Smooth muscle cell (in vitro differentiated cells): Measurements from ENCODE around the gene ARL16. TPM values are rescaled to one million over a fixed set of nuclear protein-coding genes. Genes with fewer than 3 reads are reported as not detected.

ENCODE experiments used
- DNase-seq: peaks from one replicate; lab custom pipeline; 2025; ENCODE audit not compliant: unreplicated experiment; lab: John Stamatoyannopoulos, UW
- H2AFZ ChIP-seq: fragments of 200-600 bp; sonication (generic); 2 replicates; pipeline ENCODE4 v1.6.0; 2016; ENCODE audit warnings: antibody characterized with exemption, low read depth, mild to moderate bottlenecking
- H3F3A ChIP-seq: fragments of 200-600 bp; sonication (generic); 2 replicates; pipeline ENCODE4 v1.6.0; 2017; ENCODE audit warnings: antibody characterized with exemption, low read depth
- H3K27ac ChIP-seq: fragments of 200-600 bp; sonication (generic); 2 replicates; pipeline ENCODE4 v1.5.1; 2016; ENCODE audit warnings: low read depth, mild to moderate bottlenecking
- H3K27me3 ChIP-seq: fragments of 200-600 bp; sonication (generic); 2 replicates; pipeline ENCODE4 v1.6.1; 2016; ENCODE audit warnings: low read depth, mild to moderate bottlenecking
- H3K36me3 ChIP-seq: fragments of 200-600 bp; sonication (generic); 2 replicates; pipeline ENCODE4 v1.5.1; 2016; ENCODE audit warnings: low read depth
- H3K4me1 ChIP-seq: fragments of 200-600 bp; sonication (generic); 2 replicates; pipeline ENCODE4 v1.5.1; 2016; ENCODE audit warnings: low read depth
- H3K4me2 ChIP-seq: fragments of 200-600 bp; sonication (generic); 2 replicates; pipeline ENCODE4 v1.6.0; 2016; ENCODE audit warnings: mild to moderate bottlenecking
- H3K4me3 ChIP-seq: fragments of 200-600 bp; sonication (generic); 2 replicates; pipeline ENCODE4 v1.5.1; 2016; ENCODE audit warnings: mild to moderate bottlenecking
- H3K79me2 ChIP-seq: fragments of 200-600 bp; sonication (generic); 2 replicates; pipeline ENCODE4 v1.6.0; 2016; ENCODE audit warnings: low read depth, mild to moderate bottlenecking
- H3K9ac ChIP-seq: fragments of 200-600 bp; sonication (generic); 2 replicates; pipeline ENCODE4 v1.6.0; 2016; ENCODE audit warnings: low read depth
- H3K9me3 ChIP-seq: fragments of 200-600 bp; sonication (generic); replicated peaks from 2 replicates; pipeline ENCODE4 v1.5.1; 2016; ENCODE audit warnings: low read depth
- H4K20me1 ChIP-seq: fragments of 200-600 bp; sonication (generic); 2 replicates; pipeline ENCODE4 v1.6.0; 2016; ENCODE audit warnings: low read depth
- CTCF ChIP-seq: fragments of 200-600 bp; sonication (generic); IDR thresholded peaks from 2 replicates; pipeline ENCODE4 v1.5.1; 2017; ENCODE audit warnings: borderline replicate concordance, mild to moderate bottlenecking, antibody characterized with exemption; ENCODE audit not compliant: insufficient read depth, poor library complexity, severe bottlenecking
- WGBS: methylation state at CpG from one replicate; pipeline ENCODE4 v1.1.7; 2016; ENCODE audit warnings: low lambda C conversion rate; 5-methylcytosine and 5-hydroxymethylcytosine counted together
- polyA plus RNA-seq: library from polyadenylated mRNA; unstranded; fragments of >200 nt; fragmentation: Nextera tagmentation; extraction: Ambion mirVana; gene quantifications from 2 replicates; pipeline ENCODE4 v1.2.1, GENCODE V29; 2016
- total RNA-seq: library from RNA; depleted of rRNA; stranded (reverse); fragments of >200 nt; gene quantifications from 2 replicates; pipeline ENCODE4 v1.2.3, GENCODE V29; 2014

Gene ARL16
- total and polyA plus RNA-seq, 2 experiments from 2014 or later = 22.3 to 62.1 TPM

GRCh38 chr17:81664051-81664470 lies 19.5 kb downstream of the ARL16 start:
- Histone ChIP-seq H3K27ac (no peak overlapping the region), H3K4me3 (no peak overlapping the region), H3K4me1 (peaks cover 8% of the 10 kb centered on the region), H3K4me2 (no peak overlapping the region), H4K20me1 (no peaks in the 10 kb centered on the region), H3K36me3 (no peaks in the 10 kb centered on the region), H3F3A (no peaks in the 10 kb centered on the region), H2AFZ (no peak overlapping the region), H3K9me3 (no peaks in the 10 kb centered on the region), H3K27me3 (no peaks in the 10 kb centered on the region), H3K9ac (no peak overlapping the region), H3K79me2 (peaks cover 26% of the 10 kb centered on the region)
- no peak for DNase-seq
- WGBS = 81% methylated on average over 7 of the region's 7 CpGs
- no peak for TF ChIP-seq CTCF

GRCh38 chr17:81662002-81662401 lies 21.6 kb downstream of the ARL16 start:
- DNase-seq = no peak
- Histone ChIP-seq H3K4me2 (no peak overlapping the region), H3F3A (no peaks in the 10 kb centered on the region), H4K20me1 (no peaks in the 10 kb centered on the region), H3K9ac (no peak overlapping the region), H3K36me3 (no peaks in the 10 kb centered on the region), H3K27me3 (no peaks in the 10 kb centered on the region), H2AFZ (no peak overlapping the region), H3K4me3 (no peak overlapping the region), H3K27ac (no peak overlapping the region), H3K4me1 (peaks cover under 1% of the 10 kb centered on the region), H3K79me2 (peaks cover 13% of the 10 kb centered on the region), H3K9me3 (no peaks in the 10 kb centered on the region)
- TF ChIP-seq CTCF = no peak
- WGBS = 96% methylated on average over 4 of the region's 4 CpGs

GRCh38 chr17:81660441-81660840 lies 23.2 kb downstream of the ARL16 start:
- Histone ChIP-seq H3K4me3 (no peak overlapping the region), H3K4me1 (no peaks in the 10 kb centered on the region), H3K79me2 (peaks cover 10% of the 10 kb centered on the region), H3K4me2 (no peak overlapping the region), H3K27me3 (no peaks in the 10 kb centered on the region), H2AFZ (no peak overlapping the region), H3K36me3 (no peaks in the 10 kb centered on the region), H3K9me3 (no peaks in the 10 kb centered on the region), H3K27ac (no peak overlapping the region), H3K9ac (no peak overlapping the region), H4K20me1 (no peaks in the 10 kb centered on the region), H3F3A (no peaks in the 10 kb centered on the region)
- no peak for TF ChIP-seq CTCF
- 94% methylated on average over 9 of the region's 9 CpGs for WGBS
- no peak for DNase-seq

GRCh38 chr17:81659038-81659437 lies 24.6 kb downstream of the ARL16 start:
- H3K9me3 ChIP-seq = no peaks in the 10 kb centered on the region
- H2AFZ ChIP-seq = no peak overlapping the region
- no peak overlapping the region for H3K4me2 ChIP-seq
- no peak overlapping the region for H3K27ac ChIP-seq
- TF ChIP-seq CTCF = no peak
- H3K27me3 ChIP-seq = no peaks in the 10 kb centered on the region
- no peak for DNase-seq
- H3K79me2 ChIP-seq = no peaks in the 10 kb centered on the region
- no peak overlapping the region for H3K9ac ChIP-seq
- no peaks in the 10 kb centered on the region for H3K4me1 ChIP-seq
- no peaks in the 10 kb centered on the region for H4K20me1 ChIP-seq
- no peaks in the 10 kb centered on the region for H3K36me3 ChIP-seq
- no peak overlapping the region for H3K4me3 ChIP-seq
- 87% methylated on average over 5 of the region's 5 CpGs for WGBS
- no peaks in the 10 kb centered on the region for H3F3A ChIP-seq
